GM18873 (cell line): ENCODE data around the gene SAP130.
"Not testable (repeated sequence)": the region's sequence is repeated elsewhere in the genome, so short reads cannot be mapped to it uniquely, and the experiment has no call there.

Experiments
- ATAC-seq: cut with Tn5 transposase; IDR thresholded peaks from one replicate; pipeline ENCODE4 v1.9.1; 2021; ENCODE audit warnings: mild to moderate bottlenecking, moderate library complexity, moderate number of reproducible peaks; ENCODE audit not compliant: unreplicated experiment, low FRiP score

The SAP130 gene

DNA sequence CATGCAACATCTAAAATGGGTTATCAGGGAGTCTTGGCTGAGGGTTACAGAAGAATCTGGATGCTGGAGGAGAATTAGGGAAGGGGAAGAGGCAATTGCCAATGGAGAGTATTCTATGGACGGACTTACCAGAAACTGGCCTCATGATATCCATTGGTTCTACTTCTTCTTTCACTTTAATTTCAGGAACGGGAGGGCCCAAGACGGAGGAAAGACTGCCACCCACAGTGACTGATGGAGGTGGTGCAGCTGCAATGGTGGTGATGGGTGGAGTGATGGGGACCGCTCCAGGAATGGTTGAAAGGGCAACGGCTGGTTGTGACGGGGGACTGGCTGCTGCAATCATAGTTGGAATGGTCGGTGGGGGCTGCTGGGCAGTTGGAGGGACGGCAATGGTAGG lies 73.0 kb downstream of the SAP130 start:
- no peak for ATAC-seq

DNA sequence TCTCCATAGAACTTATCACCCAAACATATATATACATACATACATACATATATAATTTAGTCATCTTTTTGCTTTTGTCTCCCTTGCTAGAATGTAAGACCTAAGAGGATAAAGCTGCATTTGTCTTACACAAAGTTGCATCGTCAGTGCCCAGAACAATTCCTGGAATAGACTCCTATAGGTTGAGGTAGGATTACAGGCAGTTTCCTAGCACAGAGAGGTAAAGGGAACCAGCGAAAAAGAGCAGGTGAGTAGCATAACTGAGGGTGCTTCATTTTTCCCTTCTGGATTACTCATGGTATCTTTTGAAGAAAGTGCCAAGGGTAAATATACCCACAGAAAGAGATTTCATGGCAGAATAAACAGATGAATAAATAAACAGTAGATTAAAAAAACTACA lies 74.0 kb downstream of the SAP130 start:
- no peak for ATAC-seq

DNA sequence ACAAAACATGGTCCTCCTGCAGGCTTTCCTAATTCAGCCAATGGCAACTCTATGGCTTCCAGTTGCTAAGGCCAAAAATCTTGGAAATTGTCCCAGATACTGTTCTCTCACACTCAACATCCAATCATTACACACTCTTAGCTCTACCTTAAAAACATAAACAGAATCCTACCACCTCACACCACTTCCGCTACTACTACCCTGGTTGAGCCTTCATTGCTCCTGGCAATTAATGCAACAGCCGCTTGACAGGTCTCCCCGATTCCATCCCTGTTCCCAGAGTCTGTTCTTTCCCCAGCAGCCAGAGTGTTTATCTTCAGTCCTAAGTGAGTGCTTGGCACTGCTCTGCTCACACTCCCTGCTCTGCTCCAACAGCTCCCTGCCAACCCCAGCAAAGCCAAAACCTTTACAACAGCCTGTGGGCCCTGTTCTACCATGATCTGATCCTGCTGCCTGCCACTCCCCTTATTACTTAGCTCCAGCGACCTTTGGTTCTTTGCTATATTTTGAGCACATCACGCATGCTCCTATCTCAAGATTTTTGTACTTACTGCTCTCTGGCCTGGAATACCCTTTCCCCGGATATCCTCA lies 74.6 kb downstream of the SAP130 start:
- ATAC-seq = no peak

- ATAC-seq = no peak
Measured at GRCh38 chr2:127951026-127951425, 76.8 kb downstream of the SAP130 start.

- no peak for ATAC-seq
Measured at GRCh38 chr2:127950264-127950663, 77.6 kb downstream of the SAP130 start.

DNA sequence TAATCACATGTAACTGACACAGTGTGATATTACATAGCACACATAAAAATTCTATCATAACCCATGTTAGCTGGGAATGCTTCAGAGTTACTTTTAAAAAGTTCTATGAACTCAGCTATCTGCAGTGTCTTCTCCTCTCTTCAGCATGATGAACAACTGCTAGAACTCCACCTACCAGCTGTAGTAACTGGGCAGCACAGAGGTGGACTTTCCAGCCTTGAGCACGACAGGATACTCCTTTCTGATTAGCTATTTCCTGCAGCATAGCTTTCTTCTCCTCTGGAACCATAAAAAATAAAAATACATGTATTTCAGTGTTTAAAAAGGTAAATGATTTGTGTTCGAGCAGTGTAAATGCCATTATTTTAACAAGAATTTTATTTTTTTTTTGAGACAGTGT lies 82.6 kb downstream of the SAP130 start:
- no peak for ATAC-seq

DNA sequence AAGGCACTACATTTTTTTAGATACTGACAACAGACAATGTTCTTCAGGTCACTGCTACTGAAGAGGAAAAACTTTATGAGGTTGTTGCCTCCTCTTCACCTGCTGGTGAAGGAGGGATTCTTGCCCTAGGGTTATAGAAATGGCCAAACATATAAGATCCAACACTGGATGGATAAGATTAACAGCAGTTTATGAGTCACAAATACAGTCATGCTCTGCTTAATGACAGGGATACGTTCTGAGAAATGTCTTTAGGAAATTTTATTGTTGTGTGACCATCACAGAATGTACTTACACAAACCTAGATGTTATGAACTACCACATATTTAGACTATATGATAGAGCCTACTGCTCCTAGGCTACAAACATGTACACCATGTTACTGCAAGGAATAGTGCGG lies 84.7 kb downstream of the SAP130 start:
- no peak for ATAC-seq

GRCh38 chr2:127942002-127942401 lies 85.9 kb downstream of the SAP130 start:
- ATAC-seq = no peak

- ATAC-seq = no peak
Measured at GRCh38 chr2:127941461-127941860, 86.4 kb downstream of the SAP130 start.

GRCh38 chr2:127940641-127941040 lies 87.2 kb downstream of the SAP130 start:
- ATAC-seq = no peak

GRCh38 chr2:127935337-127935736 lies 92.5 kb downstream of the SAP130 start:
- ATAC-seq = no peak

DNA sequence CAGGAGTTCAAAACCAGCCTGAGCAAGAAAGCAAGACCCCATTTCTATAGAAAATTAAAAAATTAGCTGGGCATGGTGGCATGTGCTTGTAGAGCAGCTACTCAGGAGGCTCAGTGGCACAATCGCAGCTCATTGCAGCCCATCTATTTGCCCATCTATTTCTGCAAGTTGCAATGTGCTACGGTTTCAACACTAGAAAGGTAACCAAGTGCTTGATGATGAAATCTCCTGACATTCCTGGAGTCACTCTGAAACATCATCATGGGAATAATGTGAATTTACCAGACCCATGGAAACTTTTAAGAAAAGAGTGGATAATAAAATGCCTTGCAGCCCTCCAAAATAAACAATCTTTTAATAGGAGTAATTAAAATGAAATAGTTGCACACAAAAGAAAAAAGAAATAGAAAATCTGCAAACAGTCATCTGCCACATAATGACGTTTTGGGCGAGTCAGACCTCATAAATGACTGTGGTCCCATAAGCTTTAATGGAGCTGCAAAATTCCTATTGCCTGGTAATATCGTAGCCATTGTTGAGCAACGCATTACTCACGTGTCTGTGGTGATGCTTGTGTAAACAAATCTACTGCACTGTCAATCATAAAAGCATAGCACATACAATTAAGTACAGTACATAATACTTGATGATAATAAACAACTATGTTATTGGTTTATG lies 95.5 kb downstream of the SAP130 start:
- no peak for ATAC-seq

GRCh38 chr2:127929449-127929848 lies 98.4 kb downstream of the SAP130 start:
- ATAC-seq = no peak

GRCh38 chr2:127927384-127927783 lies 100.5 kb downstream of the SAP130 start:
- ATAC-seq = no peak

GRCh38 chr2:127917916-127918315 lies 109.9 kb downstream of the SAP130 start:
- no peak for ATAC-seq

DNA sequence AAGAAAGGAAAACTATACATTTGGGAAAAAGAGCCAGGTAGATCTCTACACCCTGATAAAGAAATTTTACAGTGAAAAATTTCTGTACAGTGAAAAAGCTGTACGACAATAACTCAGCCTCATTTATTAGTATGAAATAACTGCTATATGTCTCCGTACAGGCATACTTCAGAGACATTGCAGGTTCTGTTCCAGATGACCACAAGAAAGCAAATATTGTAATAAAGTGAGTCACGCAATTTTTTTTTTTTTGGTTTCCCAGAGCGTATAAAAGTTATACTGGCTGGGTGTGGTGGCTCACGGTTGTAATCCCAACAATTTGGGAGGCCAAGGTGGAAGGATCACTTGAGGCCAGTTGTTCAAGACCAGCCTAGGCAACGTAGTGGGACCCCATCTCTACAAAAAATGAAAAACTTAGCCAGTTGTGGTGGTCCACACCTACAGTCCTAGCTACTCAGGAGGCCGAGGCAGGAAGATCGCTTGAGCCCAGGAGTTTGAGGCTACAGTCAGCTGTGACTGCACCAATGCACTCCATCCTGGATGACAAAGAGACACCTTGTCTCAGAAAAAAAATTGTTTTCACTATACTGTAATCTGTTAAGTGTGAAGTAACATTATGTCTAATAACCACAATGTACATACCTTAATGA lies 113.9 kb downstream of the SAP130 start:
- ATAC-seq = no peak

DNA sequence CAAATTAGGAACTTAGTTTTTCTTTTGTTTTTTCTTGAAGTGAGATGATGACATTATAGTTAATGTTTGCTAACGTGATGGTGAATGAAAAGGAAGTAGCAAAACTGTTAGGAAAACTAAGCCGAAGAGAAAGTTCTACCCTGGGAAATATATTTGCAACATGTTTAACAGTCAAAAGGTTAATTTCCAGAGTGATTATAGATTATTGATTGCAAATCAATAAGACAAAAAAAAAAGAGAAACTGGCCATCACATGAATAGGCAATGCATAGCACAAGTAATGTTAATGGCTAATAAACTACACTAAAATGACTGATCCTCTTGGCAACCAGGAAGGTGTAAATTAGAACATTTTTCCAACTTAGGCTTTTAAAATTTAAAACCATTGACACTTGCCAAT lies 116.1 kb downstream of the SAP130 start:
- no peak for ATAC-seq

- ATAC-seq = no peak
Measured at GRCh38 chr2:127910415-127910814, 117.4 kb downstream of the SAP130 start.

DNA sequence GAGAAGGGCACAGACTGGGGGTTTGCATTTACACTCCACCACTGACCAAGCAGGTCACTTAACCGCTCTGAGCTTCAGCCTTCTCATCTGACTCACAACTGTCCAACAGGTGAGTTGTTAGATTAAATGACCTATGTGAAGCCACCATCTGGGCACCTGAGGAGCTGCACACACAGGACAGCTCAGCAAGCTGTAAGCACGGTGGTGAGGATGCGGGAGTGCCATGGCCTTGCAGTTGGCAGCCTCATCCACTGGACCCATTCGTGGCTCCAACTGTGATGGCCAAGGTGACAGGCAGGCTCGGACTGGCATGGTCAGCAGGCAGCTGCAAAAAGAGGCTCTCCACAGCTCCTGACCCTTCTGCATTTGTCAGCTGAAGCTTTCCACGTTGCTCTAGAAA lies 118.8 kb downstream of the SAP130 start:
- no peak for ATAC-seq

DNA sequence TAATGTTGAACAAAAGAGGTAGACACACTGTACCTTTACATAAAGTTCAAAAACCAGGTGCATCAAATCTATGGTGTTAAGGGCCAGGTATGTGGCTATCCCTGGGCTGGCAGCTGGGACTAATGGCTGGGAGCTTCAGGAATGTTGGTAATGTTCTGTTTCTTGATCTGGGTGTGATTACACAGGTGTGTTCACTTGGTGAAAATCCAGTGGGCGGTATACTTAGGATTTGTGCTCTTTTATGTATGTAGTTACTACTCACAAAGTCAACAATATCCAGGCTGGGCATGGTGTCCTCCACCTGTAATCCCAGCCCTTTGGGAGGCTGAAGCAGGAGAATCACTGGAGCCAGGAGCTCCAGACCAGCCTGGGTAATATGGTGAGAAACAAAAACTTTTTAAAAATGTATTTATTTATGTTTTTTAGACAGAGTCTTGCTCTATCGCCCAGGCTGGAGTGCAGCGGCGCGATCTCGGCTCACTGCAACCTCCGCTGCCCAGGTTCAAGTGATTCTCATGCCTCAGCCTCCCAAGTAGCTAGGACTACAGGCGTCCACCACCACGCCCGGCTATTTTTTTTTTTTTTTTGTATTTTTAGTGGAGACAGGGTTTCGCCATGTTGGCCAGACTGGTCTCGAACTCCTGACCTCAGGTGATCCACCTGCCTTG lies 120.0 kb downstream of the SAP130 start:
- not testable (repeated sequence) for ATAC-seq

DNA sequence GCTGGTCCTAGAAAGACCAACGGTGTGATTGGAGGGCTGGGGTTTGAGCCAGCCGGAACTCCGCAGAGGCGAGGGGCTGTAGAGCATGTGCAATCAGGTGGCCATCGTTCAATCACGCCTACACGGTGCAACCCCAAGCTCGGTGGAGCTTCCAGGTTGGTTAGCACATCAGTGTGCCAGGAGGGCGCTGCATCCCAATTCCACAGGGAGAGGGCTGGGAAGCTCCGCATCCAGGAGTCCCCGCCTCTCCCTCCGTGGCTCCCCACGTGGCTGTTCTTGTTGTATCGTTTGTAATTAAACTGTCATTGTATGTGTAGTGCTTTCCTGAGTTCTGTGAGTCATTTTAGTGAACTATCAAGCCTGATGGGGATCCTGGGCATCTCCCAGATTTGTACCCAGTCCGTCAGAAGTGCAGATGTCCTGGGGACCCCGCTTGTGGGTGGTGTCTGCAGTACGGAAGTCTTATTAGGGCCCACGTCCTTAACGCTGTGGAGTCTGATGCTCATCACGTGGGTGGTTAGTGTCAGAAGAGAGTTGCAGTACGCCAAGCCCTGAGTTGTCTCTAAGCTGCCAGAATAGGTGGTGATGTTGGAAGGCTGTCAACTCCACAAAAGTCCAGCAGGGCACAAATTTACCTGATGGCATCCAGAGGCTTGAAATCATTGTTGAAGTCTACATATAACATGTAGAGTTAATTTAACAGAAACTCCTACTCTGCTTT lies 121.5 kb downstream of the SAP130 start:
- no peak for ATAC-seq
